OCI-LY3 (cell line): ENCODE results near the gene LEPROT.

Experiments
- EZH2phosphoT487 ChIP-seq: fragments of 200-600 bp; shearing (Covaris generic); IDR thresholded peaks from 2 replicates; pipeline ENCODE4 v1.6.1; 2018; ENCODE audit warnings: antibody characterized with exemption, mixed run types, low read depth
- TF ChIP-seq, protein P1 (sequence below): fragments of 200-600, 300-600 bp; sonication (generic); IDR thresholded peaks from 2 replicates; pipeline ENCODE4 v1.5.1; 2014; ENCODE audit warnings: antibody characterized with exemption, low read length, low read depth

DNA sequence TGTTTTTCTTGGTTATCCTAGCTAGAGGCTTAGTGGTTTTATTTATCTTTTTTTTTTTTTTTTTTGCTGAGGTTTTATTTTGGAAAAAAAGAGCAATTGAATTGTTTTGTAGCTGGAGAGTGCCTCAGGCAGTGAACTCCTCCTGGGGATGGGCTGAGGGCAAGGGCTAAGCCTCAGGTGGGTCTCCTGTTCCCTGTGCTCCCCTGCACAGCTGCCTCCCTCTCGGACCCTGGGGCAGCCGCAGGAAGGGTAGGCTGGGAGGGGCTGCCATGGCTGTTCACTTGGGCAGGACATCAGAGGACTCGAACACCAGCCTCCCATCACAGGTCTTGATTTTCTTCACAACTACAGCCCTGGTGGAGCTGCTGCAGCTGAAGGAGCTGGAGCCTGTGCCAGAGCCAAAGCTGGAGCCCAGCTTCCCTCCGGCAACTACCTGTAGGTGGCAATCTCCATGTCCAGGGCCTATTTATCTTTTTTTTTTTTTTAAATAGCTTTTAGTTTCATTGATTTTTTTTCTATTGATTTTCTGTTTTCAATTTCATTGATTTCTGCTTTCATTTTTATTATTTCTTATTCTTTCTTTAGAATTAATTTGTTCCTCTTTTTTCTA is 28.9 kb downstream of the LEPROT start:
- TF ChIP-seq, protein P1, sequence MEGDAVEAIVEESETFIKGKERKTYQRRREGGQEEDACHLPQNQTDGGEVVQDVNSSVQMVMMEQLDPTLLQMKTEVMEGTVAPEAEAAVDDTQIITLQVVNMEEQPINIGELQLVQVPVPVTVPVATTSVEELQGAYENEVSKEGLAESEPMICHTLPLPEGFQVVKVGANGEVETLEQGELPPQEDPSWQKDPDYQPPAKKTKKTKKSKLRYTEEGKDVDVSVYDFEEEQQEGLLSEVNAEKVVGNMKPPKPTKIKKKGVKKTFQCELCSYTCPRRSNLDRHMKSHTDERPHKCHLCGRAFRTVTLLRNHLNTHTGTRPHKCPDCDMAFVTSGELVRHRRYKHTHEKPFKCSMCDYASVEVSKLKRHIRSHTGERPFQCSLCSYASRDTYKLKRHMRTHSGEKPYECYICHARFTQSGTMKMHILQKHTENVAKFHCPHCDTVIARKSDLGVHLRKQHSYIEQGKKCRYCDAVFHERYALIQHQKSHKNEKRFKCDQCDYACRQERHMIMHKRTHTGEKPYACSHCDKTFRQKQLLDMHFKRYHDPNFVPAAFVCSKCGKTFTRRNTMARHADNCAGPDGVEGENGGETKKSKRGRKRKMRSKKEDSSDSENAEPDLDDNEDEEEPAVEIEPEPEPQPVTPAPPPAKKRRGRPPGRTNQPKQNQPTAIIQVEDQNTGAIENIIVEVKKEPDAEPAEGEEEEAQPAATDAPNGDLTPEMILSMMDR, result no peak
- TF ChIP-seq EZH2phosphoT487, result no peak
